ENCODE data around the gene NKX2-1. TPM values are rescaled to one million over a fixed set of nuclear protein-coding genes. Genes with fewer than 3 reads are reported as not detected.

NKX2-1 gene
- total RNA-seq, 1 experiment from 2014 or later, result not detected

- H3K79me1 ChIP-seq (ENCODE audit: insufficient read depth, low read depth, low read length, poor library complexity, severe bottlenecking), result no peaks in the 10 kb centered on the region
- WGBS (ENCODE audit: extremely low coverage, insufficient read length, low lambda C conversion rate), result no CpG with 5 or more reads among the region's 1 CpG
- H4K91ac ChIP-seq (ENCODE audit: insufficient read length, low read depth, low read length), result no peak overlapping the region
- no peaks in the 10 kb centered on the region for H4K20me1 ChIP-seq (ENCODE audit: control insufficient read depth, insufficient read depth, insufficient read length)
- no peak overlapping the region for H3K56ac ChIP-seq (ENCODE audit: insufficient read length, low read depth, low read length)
- H3K4me1 ChIP-seq (ENCODE audit: insufficient read depth, low read length), result no peaks in the 10 kb centered on the region
- H3K4ac ChIP-seq (ENCODE audit: low read depth, low read length), result no peak overlapping the region
- no peak for TF ChIP-seq CTCF (conservative IDR thresholded peaks at IDR 0.05)
- no peak overlapping the region for H4K8ac ChIP-seq (replicated peaks; ENCODE audit: insufficient read length, low read depth, low read length)
- Mint-ChIP-seq H3K27me3 (ENCODE audit: low read depth) (peaks cover 74% of the 10 kb centered on the region), H3K4me3 (no peak overlapping the region), H3K4me1 (no peaks in the 10 kb centered on the region), H3K36me3 (ENCODE audit: insufficient read depth in 1 of 3, low read depth in 3 of 3) (no peaks in the 10 kb centered on the region), H3K27ac (no peak overlapping the region), H3K9me3 (no peaks in the 10 kb centered on the region)
- H3K79me2 ChIP-seq (ENCODE audit: insufficient read depth, low read length), result no peaks in the 10 kb centered on the region
- H3K14ac ChIP-seq (ENCODE audit: insufficient read depth, low read length), result no peak overlapping the region
- H2BK12ac ChIP-seq (ENCODE audit: insufficient read length, low read depth, low read length), result no peak overlapping the region
- H3K23me2 ChIP-seq (ENCODE audit: insufficient read length, low read depth, low read length, poor library complexity, severe bottlenecking), result no peaks in the 10 kb centered on the region
- no peak overlapping the region for H3K9ac ChIP-seq (ENCODE audit: extremely low read depth, insufficient read length, low read length)
- H2BK20ac ChIP-seq (ENCODE audit: low read depth, low read length, poor library complexity, severe bottlenecking), result no peak overlapping the region
- DNase-seq, result no peak
- no peak overlapping the region for H2BK15ac ChIP-seq (ENCODE audit: low read depth, low read length)
- no peaks in the 10 kb centered on the region; the same call in 1 of the 2 replicates for H3K27me3 ChIP-seq (ENCODE audit: insufficient read depth, low read length)
- H3K4me2 ChIP-seq (ENCODE audit: insufficient read depth, insufficient read length, low read length), result no peak overlapping the region
- H2BK120ac ChIP-seq (ENCODE audit: low read depth, low read length, poor library complexity, severe bottlenecking), result no peak overlapping the region
- H3K23ac ChIP-seq (ENCODE audit: insufficient read length, low read depth, low read length), result no peak overlapping the region
- no peak overlapping the region for H2AK5ac ChIP-seq (ENCODE audit: insufficient read length, low read length)
- no peak overlapping the region for H3T11ph ChIP-seq (ENCODE audit: low read length)
- H4K5ac ChIP-seq (ENCODE audit: insufficient read length, low read depth, low read length), result no peak overlapping the region
- H3K9me3 ChIP-seq (ENCODE audit: control insufficient read depth, low read depth, low read length), result no peaks in the 10 kb centered on the region
- H2AFZ ChIP-seq (ENCODE audit: low read length), result no peak overlapping the region
- H3K27ac ChIP-seq (ENCODE audit: insufficient read length, low read depth, low read length), result no peak overlapping the region
- no peak overlapping the region for H3K18ac ChIP-seq (ENCODE audit: insufficient read length, low read depth, low read length)
- H2BK5ac ChIP-seq (ENCODE audit: insufficient read length, low read length), result no peak overlapping the region
These were observed 41.2 kb downstream of the NKX2-1 start for GRCh38 chr14:36478782-36479181.
